AG04450 (cell line): ENCODE data around the gene RPL9. TPM values are rescaled to one million over a fixed set of nuclear protein-coding genes. Genes with fewer than 3 reads are reported as not detected.

Experiments used
- CTCF ChIA-PET: fragments of 300-600, 350-600 bp; formaldehyde crosslinking; extraction: SDS; loops from one replicate; lab custom pipeline; 2022; ENCODE audit warnings: antibody characterized with exemption, inconsistent platforms; lab: Charles Lee
- POLR2A ChIA-PET: fragments of 350-600 bp; formaldehyde crosslinking; extraction: SDS; loops from one replicate; lab custom pipeline; 2021; ENCODE audit warnings: antibody characterized with exemption, inconsistent platforms; lab: Yijun Ruan, JAX
- DNase-seq: peaks from one replicate; pipeline ENCODE4 v3.0.0-alpha.2; 2011; ENCODE audit warnings: low read depth, low spot score
- H3K27ac ChIP-seq: one replicate; pipeline ENCODE4 v1.5.1; 2012; ENCODE audit warnings: low read depth, low read length, control low read depth
- H3K27me3 ChIP-seq: one replicate; pipeline ENCODE4 v1.6.0; 2012; ENCODE audit warnings: low read length; ENCODE audit not compliant: control insufficient read depth, insufficient read depth
- H3K4me3 ChIP-seq: 2 replicates; pipeline ENCODE4 v1.5.1; 2011; ENCODE audit warnings: mild to moderate bottlenecking, low read depth, low read length, control low read depth
- H3K9me3 ChIP-seq: 2 replicates; pipeline ENCODE4 v1.5.1; 2012; ENCODE audit warnings: low read length; ENCODE audit not compliant: control insufficient read depth, insufficient read depth
- polyA plus RNA-seq: library from polyadenylated mRNA; depleted of rRNA; stranded (reverse); fragments of >200 nt; gene quantifications from 2 replicates; pipeline ENCODE4 v1.2.3, GENCODE V29; 2011
- TF ChIP-seq, protein P1 (sequence below): IDR thresholded peaks from 2 replicates; pipeline ENCODE4 v1.5.1; 2011; ENCODE audit warnings: low read depth, low read length, control low read depth, inconsistent platforms

The RPL9 gene
- polyA plus RNA-seq, 1 experiment = 3,111 TPM

DNA sequence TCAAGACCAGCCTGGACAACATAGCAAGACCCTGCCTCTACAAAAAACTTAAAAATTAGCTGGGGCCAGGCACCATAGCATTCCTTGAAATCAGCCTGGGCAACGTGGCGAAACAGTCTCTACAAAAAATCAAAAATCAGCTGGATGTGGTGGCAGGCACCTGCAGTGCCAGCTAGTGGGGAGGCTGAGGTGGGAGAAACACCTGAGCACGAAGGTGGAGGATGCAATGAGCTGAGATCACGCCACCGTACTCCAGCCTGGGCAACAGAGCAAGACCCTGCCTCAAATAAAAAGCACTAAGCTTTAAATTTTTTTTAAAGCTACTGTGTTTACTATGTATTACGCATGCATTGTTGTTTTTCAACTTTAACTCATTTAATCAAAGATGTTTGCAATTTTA is 3.2 kb downstream of the RPL9 start:
- H3K9me3 ChIP-seq = no peaks in the 10 kb centered on the region
- H3K4me3 ChIP-seq = no peak overlapping the region
- ChIA-PET POLR2A (interaction anchor here (0.8 kb wide), 1 partner anchor 32 kb away, joined by 3 read pairs; no protein-coding TSS in a partner anchor), CTCF (interaction anchor here (1.5 to 1.8 kb wide), 2 partner anchors 14 to 523 kb away, joined by 3 to 5 read pairs; no protein-coding TSS in a partner anchor)
- DNase-seq = no peak
- no peaks in the 10 kb centered on the region for H3K27me3 ChIP-seq
- H3K27ac ChIP-seq = no peak overlapping the region
- TF ChIP-seq, protein P1, sequence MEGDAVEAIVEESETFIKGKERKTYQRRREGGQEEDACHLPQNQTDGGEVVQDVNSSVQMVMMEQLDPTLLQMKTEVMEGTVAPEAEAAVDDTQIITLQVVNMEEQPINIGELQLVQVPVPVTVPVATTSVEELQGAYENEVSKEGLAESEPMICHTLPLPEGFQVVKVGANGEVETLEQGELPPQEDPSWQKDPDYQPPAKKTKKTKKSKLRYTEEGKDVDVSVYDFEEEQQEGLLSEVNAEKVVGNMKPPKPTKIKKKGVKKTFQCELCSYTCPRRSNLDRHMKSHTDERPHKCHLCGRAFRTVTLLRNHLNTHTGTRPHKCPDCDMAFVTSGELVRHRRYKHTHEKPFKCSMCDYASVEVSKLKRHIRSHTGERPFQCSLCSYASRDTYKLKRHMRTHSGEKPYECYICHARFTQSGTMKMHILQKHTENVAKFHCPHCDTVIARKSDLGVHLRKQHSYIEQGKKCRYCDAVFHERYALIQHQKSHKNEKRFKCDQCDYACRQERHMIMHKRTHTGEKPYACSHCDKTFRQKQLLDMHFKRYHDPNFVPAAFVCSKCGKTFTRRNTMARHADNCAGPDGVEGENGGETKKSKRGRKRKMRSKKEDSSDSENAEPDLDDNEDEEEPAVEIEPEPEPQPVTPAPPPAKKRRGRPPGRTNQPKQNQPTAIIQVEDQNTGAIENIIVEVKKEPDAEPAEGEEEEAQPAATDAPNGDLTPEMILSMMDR = no peak

DNA sequence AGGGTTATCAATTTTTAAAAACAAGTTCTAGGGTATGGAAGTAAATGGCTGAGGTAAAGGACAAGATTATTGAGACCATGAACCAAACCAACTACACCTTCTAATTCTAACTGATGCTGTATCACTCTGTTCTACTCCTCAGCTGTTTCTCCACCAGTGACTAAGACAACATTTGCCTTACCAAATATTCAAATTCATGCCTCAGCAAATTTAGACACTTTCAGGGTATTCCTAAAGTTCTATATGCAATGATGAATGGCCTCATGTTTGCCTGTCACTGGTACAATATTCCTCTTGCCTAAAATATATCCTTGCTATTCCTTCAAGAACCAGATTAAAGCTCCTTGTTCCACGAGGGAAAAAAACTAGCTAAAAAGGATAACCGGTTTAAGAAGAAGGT is 5.0 kb downstream of the RPL9 start:
- Histone ChIP-seq H3K27ac (no peak overlapping the region), H3K4me3 (no peak overlapping the region), H3K27me3 (no peaks in the 10 kb centered on the region), H3K9me3 (no peaks in the 10 kb centered on the region)
- TF ChIP-seq, protein P1 = no peak
- POLR2A ChIA-PET = interaction anchor here (0.7 kb wide), 1 partner anchor 335 kb away, joined by 4 read pairs; no protein-coding TSS in a partner anchor
- DNase-seq = no peak
- CTCF ChIA-PET = interaction anchor here (1.4 kb wide), 1 partner anchor 16 kb away, joined by 4 read pairs; no protein-coding TSS in a partner anchor

DNA sequence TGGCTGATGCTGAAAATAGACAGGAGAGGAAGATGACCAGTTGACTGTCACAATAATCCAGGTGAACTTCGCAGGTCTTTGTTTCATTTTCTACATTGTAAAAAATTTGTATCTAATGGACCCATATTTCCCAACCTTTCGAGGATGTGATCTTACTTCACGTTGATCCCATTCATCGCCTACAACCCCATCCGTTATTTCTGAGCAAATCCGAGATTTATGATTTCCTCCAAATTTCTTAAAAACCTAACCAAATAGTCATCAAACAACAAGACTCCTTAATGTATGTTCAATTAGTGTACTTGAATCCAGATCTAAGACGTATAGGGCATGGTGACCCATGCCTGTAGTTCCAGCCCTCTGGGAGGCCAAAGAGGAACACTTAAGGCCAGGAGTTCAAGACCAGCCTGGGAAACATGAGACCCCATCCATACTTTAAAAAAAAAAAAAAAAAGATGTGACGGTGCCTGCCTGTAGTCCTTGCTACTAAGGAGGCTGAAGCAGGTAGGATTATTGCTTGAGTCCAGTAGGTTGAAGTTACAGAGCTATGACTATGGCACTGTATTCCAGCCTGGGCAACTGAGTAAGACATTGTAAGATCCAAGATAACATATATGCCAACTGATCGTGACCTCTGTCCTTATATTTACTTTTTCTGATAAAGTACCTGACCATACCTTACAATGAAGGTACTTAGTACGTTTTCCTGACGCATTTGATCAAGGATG is 5.7 kb downstream of the RPL9 start:
- ChIA-PET CTCF (interaction anchor here (1.4 kb wide), 1 partner anchor 16 kb away, joined by 4 read pairs; no protein-coding TSS in a partner anchor), POLR2A (interaction anchor here (0.7 to 0.8 kb wide), 2 partner anchors 14 to 334 kb away, joined by 3 to 4 read pairs; no protein-coding TSS in a partner anchor)
- TF ChIP-seq, protein P1 = no peak
- no peak overlapping the region for H3K27ac ChIP-seq
- DNase-seq = no peak
- no peaks in the 10 kb centered on the region for H3K9me3 ChIP-seq
- H3K4me3 ChIP-seq = no peak overlapping the region
- H3K27me3 ChIP-seq = no peaks in the 10 kb centered on the region

DNA sequence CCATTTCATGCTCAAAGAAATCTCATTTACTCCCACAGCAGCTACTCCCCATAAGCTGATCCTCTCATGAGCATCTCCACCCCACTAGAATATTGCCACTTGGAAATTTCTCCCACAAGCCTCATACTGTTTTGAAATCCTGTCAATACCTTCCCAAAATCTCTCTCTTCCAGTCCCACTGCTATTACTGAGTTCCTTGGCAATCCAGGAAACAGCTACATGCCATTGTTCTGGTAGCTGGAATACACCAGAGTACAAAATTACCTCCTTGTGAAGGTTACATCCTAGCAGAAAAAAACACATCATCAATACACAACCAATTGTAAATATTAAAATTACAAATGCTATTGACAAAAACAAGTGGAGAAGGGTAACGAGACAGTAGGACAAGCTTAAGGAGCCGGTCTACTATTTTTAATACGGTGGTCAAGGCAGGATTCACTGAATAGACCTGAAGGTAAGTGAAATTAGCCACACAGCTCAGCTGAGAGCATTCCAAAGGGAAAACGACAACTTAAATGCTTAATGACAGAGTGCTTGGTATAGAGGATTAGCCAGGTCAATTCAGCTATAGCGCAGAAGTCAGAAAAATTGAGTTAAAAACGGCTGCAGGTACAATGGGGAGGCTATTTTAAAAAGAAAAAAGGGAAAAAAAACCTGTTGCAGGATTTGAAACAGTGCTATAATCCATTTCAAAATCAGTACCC is 6.4 kb downstream of the RPL9 start:
- TF ChIP-seq, protein P1 = no peak
- no peak overlapping the region for H3K4me3 ChIP-seq
- DNase-seq = no peak
- ChIA-PET CTCF (interaction anchor here (0.5 kb wide), 2 partner anchors 22 to 204 kb away, joined by 3 to 7 read pairs; no protein-coding TSS in a partner anchor), POLR2A (interaction anchor here (0.6 to 0.8 kb wide), 3 partner anchors 15 to 1358 kb away, joined by 3 read pairs; no protein-coding TSS in a partner anchor)
- no peak overlapping the region for H3K27ac ChIP-seq
- no peaks in the 10 kb centered on the region for H3K27me3 ChIP-seq
- no peaks in the 10 kb centered on the region for H3K9me3 ChIP-seq
